Large intestine (tissue), 3 donors: Measurements from ENCODE around the gene XIRP2. TPM values are rescaled to one million over a fixed set of nuclear protein-coding genes. Genes with fewer than 3 reads are reported as not detected.
"Not testable (repeated sequence)": the region's sequence is repeated elsewhere in the genome, so short reads cannot be mapped to it uniquely, and the experiment has no call there.

Experiments
- DNase-seq, 2 donors: peaks; one replicate each; pipeline versions ENCODE4 v3.0.0 to v3.0.0-alpha.2; 2013
- H3K27ac ChIP-seq: one replicate; pipeline ENCODE4 v1.5.1; 2013; ENCODE audit warnings: low read length
- H3K27me3 ChIP-seq: 2 replicates; pipeline ENCODE4 v1.6.1; 2013; ENCODE audit warnings: low read length; ENCODE audit not compliant: control insufficient read depth, insufficient read depth
- H3K36me3 ChIP-seq: 2 replicates; pipeline ENCODE4 v1.6.1; 2013; ENCODE audit warnings: low read length; ENCODE audit not compliant: control insufficient read depth, insufficient read depth
- H3K4me1 ChIP-seq: one replicate; pipeline ENCODE4 v1.6.1; 2013; ENCODE audit warnings: low read length; ENCODE audit not compliant: control insufficient read depth, insufficient read depth
- H3K4me3 ChIP-seq: one replicate; pipeline ENCODE4 v1.5.1; 2013; ENCODE audit warnings: low read length
- H3K9me3 ChIP-seq: one replicate; pipeline ENCODE4 v1.6.1; 2013; ENCODE audit warnings: mild to moderate bottlenecking, low read depth, low read length, moderate library complexity; ENCODE audit not compliant: control insufficient read depth
- WGBS: methylation state at CpG from one replicate; pipeline ENCODE4 v1.1.5; 2013; ENCODE audit warnings: low lambda C conversion rate; ENCODE audit not compliant: insufficient coverage; 5-methylcytosine and 5-hydroxymethylcytosine counted together
- polyA plus RNA-seq: library from polyadenylated mRNA; unstranded; fragments of 120-200 nt; gene quantifications from one replicate; pipeline ENCODE4 v1.2.1, GENCODE V29; 2013

Gene XIRP2
- polyA plus RNA-seq, 1 donor: 0.22 TPM

- H3K27me3 ChIP-seq: no peaks in the 10 kb centered on the region
- no CpG with 5 or more reads among the region's 2 CpGs for WGBS
- H3K9me3 ChIP-seq: no peaks in the 10 kb centered on the region
- H3K4me3 ChIP-seq: no peak overlapping the region
- H3K36me3 ChIP-seq: no peaks in the 10 kb centered on the region
- H3K27ac ChIP-seq: no peak overlapping the region
- DNase-seq: no peak
- H3K4me1 ChIP-seq: no peaks in the 10 kb centered on the region
Measured at GRCh38 chr2:167100506-167100905, 212.2 kb downstream of the XIRP2 start.

GRCh38 chr2:167103028-167103756, 214.9 kb downstream of the XIRP2 start:
- H3K9me3 ChIP-seq: no peaks in the 10 kb centered on the region
- H3K36me3 ChIP-seq: no peaks in the 10 kb centered on the region
- H3K27me3 ChIP-seq: no peaks in the 10 kb centered on the region
- WGBS: 100% methylated on average over 1 of the region's 5 CpGs
- no peak for DNase-seq
- no peak overlapping the region for H3K4me3 ChIP-seq
- H3K27ac ChIP-seq: no peak overlapping the region
- no peaks in the 10 kb centered on the region for H3K4me1 ChIP-seq

- H3K4me1 ChIP-seq: no peaks in the 10 kb centered on the region
- H3K4me3 ChIP-seq: no peak overlapping the region
- H3K27me3 ChIP-seq: no peaks in the 10 kb centered on the region
- no peaks in the 10 kb centered on the region for H3K36me3 ChIP-seq
- no peak for DNase-seq
- no peak overlapping the region for H3K27ac ChIP-seq
- no peaks in the 10 kb centered on the region for H3K9me3 ChIP-seq
Measured at GRCh38 chr2:167103757-167104133, 215.5 kb downstream of the XIRP2 start.

GRCh38 chr2:167104691-167105090, 216.4 kb downstream of the XIRP2 start:
- H3K27me3 ChIP-seq: no peaks in the 10 kb centered on the region
- H3K4me3 ChIP-seq: no peak overlapping the region
- no peaks in the 10 kb centered on the region for H3K9me3 ChIP-seq
- no peak for DNase-seq
- H3K36me3 ChIP-seq: no peaks in the 10 kb centered on the region
- no peaks in the 10 kb centered on the region for H3K4me1 ChIP-seq
- no peak overlapping the region for H3K27ac ChIP-seq
- 89% methylated on average over 3 of the region's 3 CpGs for WGBS

GRCh38 chr2:167109682-167110081, 221.4 kb downstream of the XIRP2 start:
- H3K27me3 ChIP-seq, H3K9me3 ChIP-seq, H3K27ac ChIP-seq, DNase-seq, H3K36me3 ChIP-seq, H3K4me1 ChIP-seq, H3K4me3 ChIP-seq: not testable (repeated sequence)

- DNase-seq: no peak
- Histone ChIP-seq H3K27ac (no peak overlapping the region), H3K9me3 (no peaks in the 10 kb centered on the region), H3K4me3 (no peak overlapping the region), H3K36me3 (no peaks in the 10 kb centered on the region), H3K4me1 (no peaks in the 10 kb centered on the region), H3K27me3 (no peaks in the 10 kb centered on the region)
Measured at GRCh38 chr2:167110345-167110744, 222.1 kb downstream of the XIRP2 start.

GRCh38 chr2:167114018-167114417, 225.7 kb downstream of the XIRP2 start:
- H3K9me3 ChIP-seq: no peaks in the 10 kb centered on the region
- no peak for DNase-seq
- no peaks in the 10 kb centered on the region for H3K4me1 ChIP-seq
- 100% methylated on average over 4 of the region's 4 CpGs for WGBS
- H3K27me3 ChIP-seq: no peaks in the 10 kb centered on the region
- H3K36me3 ChIP-seq: no peaks in the 10 kb centered on the region
- H3K4me3 ChIP-seq: no peak overlapping the region
- no peak overlapping the region for H3K27ac ChIP-seq

- no peaks in the 10 kb centered on the region for H3K36me3 ChIP-seq
Measured at GRCh38 chr2:167115541-167115940, 227.3 kb downstream of the XIRP2 start.

GRCh38 chr2:167122389-167122788, 234.1 kb downstream of the XIRP2 start:
- Histone ChIP-seq H3K9me3 (no peaks in the 10 kb centered on the region), H3K4me3 (no peak overlapping the region), H3K4me1 (no peaks in the 10 kb centered on the region), H3K27me3 (no peaks in the 10 kb centered on the region), H3K27ac (no peak overlapping the region), H3K36me3 (no peaks in the 10 kb centered on the region)
- DNase-seq: no peak
- no CpG with 5 or more reads among the region's 2 CpGs for WGBS

More at GRCh38 chr2:167115541-167115940, 227.3 kb downstream of the XIRP2 start:
- Histone ChIP-seq H3K4me1 (no peaks in the 10 kb centered on the region), H3K27ac (no peak overlapping the region), H3K27me3 (no peaks in the 10 kb centered on the region), H3K4me3 (no peak overlapping the region), H3K9me3 (no peaks in the 10 kb centered on the region)
- DNase-seq: no peak

- no peaks in the 10 kb centered on the region for H3K36me3 ChIP-seq
- no peak overlapping the region for H3K27ac ChIP-seq
- no peak for DNase-seq
- no peaks in the 10 kb centered on the region for H3K4me1 ChIP-seq
- H3K27me3 ChIP-seq: no peaks in the 10 kb centered on the region
- no peak overlapping the region for H3K4me3 ChIP-seq
- no peaks in the 10 kb centered on the region for H3K9me3 ChIP-seq
- 100% methylated on average over 1 of the region's 3 CpGs for WGBS
Measured at GRCh38 chr2:167126165-167126564, 237.9 kb downstream of the XIRP2 start.

- H3K4me1 ChIP-seq: no peaks in the 10 kb centered on the region
- no peaks in the 10 kb centered on the region for H3K9me3 ChIP-seq
- no peak overlapping the region for H3K27ac ChIP-seq
- H3K4me3 ChIP-seq: no peak overlapping the region
- peak in 1 of 2 donors; percentile 14 for DNase-seq
- WGBS: 0% methylated on average over 1 of the region's 1 CpG
- no peaks in the 10 kb centered on the region for H3K27me3 ChIP-seq
- no peaks in the 10 kb centered on the region for H3K36me3 ChIP-seq
Measured at GRCh38 chr2:167127135-167127534, 238.9 kb downstream of the XIRP2 start.
